HepG2 (cell line): ENCODE results near the gene NTN5. TPM values are rescaled to one million over a fixed set of nuclear protein-coding genes. Genes with fewer than 3 reads are reported as not detected.
A peak's percentile ranks its signal among the peaks of the same experiment; 100 is the strongest.

Source experiments
- ELF1 ChIP-seq: sonication (generic); formaldehyde crosslinking; IDR thresholded peaks from 2 replicates; pipeline ENCODE4 v1.4.0; 2020; ENCODE audit warnings: missing genetic modification reagents
- FUBP1 ChIP-seq: sonication (generic); formaldehyde crosslinking; IDR thresholded peaks from 2 replicates; pipeline ENCODE4 v1.5.1; 2020; ENCODE audit warnings: missing genetic modification reagents, mild to moderate bottlenecking, borderline replicate concordance
- GLMP ChIP-seq: sonication (generic); formaldehyde crosslinking; IDR thresholded peaks from 2 replicates; pipeline ENCODE4 v1.9.0; 2021; ENCODE audit warnings: missing genetic modification reagents, mild to moderate bottlenecking, borderline replicate concordance
- GMEB1 ChIP-seq: sonication (generic); formaldehyde crosslinking; IDR thresholded peaks from 2 replicates; pipeline ENCODE4 v1.5.1; 2020; ENCODE audit warnings: missing genetic modification reagents, mild to moderate bottlenecking, borderline replicate concordance
- HBP1 ChIP-seq: IDR thresholded peaks from 2 replicates; pipeline ENCODE4 v1.6.1; 2016; ENCODE audit warnings: low read depth, control low read depth
- HES4 ChIP-seq: sonication (generic); formaldehyde crosslinking; IDR thresholded peaks from 2 replicates; pipeline ENCODE4 v1.9.0; 2021; ENCODE audit warnings: mild to moderate bottlenecking, missing genetic modification reagents, borderline replicate concordance
- HOXA5 ChIP-seq: sonication (generic); formaldehyde crosslinking; IDR thresholded peaks from 2 replicates; pipeline ENCODE4 v1.4.0; 2020; ENCODE audit warnings: missing genetic modification reagents
- KLF12 ChIP-seq: sonication (generic); formaldehyde crosslinking; IDR thresholded peaks from 2 replicates; pipeline ENCODE4 v1.4.0; 2020; ENCODE audit warnings: missing genetic modification reagents, borderline replicate concordance
- MAX ChIP-seq: IDR thresholded peaks from 2 replicates; pipeline ENCODE4 v1.6.1; 2012; ENCODE audit warnings: inconsistent platforms
- MIXL1 ChIP-seq: IDR thresholded peaks from 2 replicates; pipeline ENCODE4 v1.6.1; 2016
- ZBTB3 ChIP-seq: sonication (generic); formaldehyde crosslinking; IDR thresholded peaks from 2 replicates; pipeline ENCODE4 v1.4.0; 2020; ENCODE audit warnings: low read depth, mild to moderate bottlenecking, moderate library complexity, missing genetic modification reagents, borderline replicate concordance
- ZNF142 ChIP-seq: sonication (generic); formaldehyde crosslinking; IDR thresholded peaks from 2 replicates; pipeline ENCODE4 v1.4.0; 2020; ENCODE audit warnings: missing genetic modification reagents
- ZNF296 ChIP-seq: sonication (generic); formaldehyde crosslinking; conservative IDR thresholded peaks from 2 replicates; pipeline ENCODE4 v1.5.0; 2020; ENCODE audit warnings: mild to moderate bottlenecking, missing genetic modification reagents
- ZNF607 ChIP-seq: sonication (generic); formaldehyde crosslinking; IDR thresholded peaks from 2 replicates; pipeline ENCODE4 v1.5.1; 2020; ENCODE audit warnings: missing genetic modification reagents, mild to moderate bottlenecking, borderline replicate concordance
- polyA plus RNA-seq, 8 experiments: library from polyadenylated mRNA; depleted of rRNA in 3 of 8; stranded (reverse) in 7 of 8; unstranded in 1 of 8; fragments of >200 nt; fragmentation: Illumina TruSeq in 4 of 8; extraction: Trizol in 4 of 8; gene quantifications; 2 replicates each; pipeline versions ENCODE4 v1.2.1 to v1.2.3, GENCODE V29; 2011 to 2016; ENCODE audit warnings: low read depth in 4 of 8, missing spikeins in 1 of 8, mixed read lengths in 1 of 8; ENCODE audit not compliant: insufficient read depth in 1 of 8
- total RNA-seq, 5 experiments: library from RNA; depleted of rRNA; stranded (reverse); fragments of >200 nt; fragmentation: Illumina TruSeq; extraction: Trizol; gene quantifications; 2 replicates each; pipeline ENCODE4 v1.2.3, GENCODE V29; 2016; ENCODE audit warnings: low read depth in 1 of 5

The NTN5 gene
- total and polyA plus RNA-seq, 2 of the 13 experiments (the other 11 are each of a cell fraction or from before 2014, with no cell fraction given), result 0.05 TPM; not detected in 1

GRCh38 chr19:48713864-48714755 lies 41.3 kb upstream of the NTN5 start (continued):
- TF ChIP-seq ZNF142 (CRISPR knock-in tag) (peak; percentile 22; the same call in 1 of the 2 replicates), KLF12 (CRISPR knock-in tag) (peak; percentile 59; the same call in 1 of the 2 replicates), MAX (no peak; the same call in 1 of the 2 replicates), HBP1 (CRISPR knock-in tag) (0 out of 2 replicates have a peak, but pooled peaks have one; percentile 6), HES4 (CRISPR knock-in tag) (0 out of 2 replicates have a peak, but pooled peaks have one; percentile 38), HOXA5 (CRISPR knock-in tag) (0 out of 2 replicates have a peak, but pooled peaks have one; percentile 15), MIXL1 (CRISPR knock-in tag) (no peak), GMEB1 (CRISPR knock-in tag) (peak; percentile 58; the same call in 1 of the 2 replicates), ZNF296 (CRISPR knock-in tag) (no peak), FUBP1 (CRISPR knock-in tag) (no peak), ZNF607 (peak; percentile 73; the same call in 1 of the 2 replicates), GLMP (CRISPR knock-in tag) (no peak), ELF1 (CRISPR knock-in tag) (0 out of 2 replicates have a peak, but pooled peaks have one; percentile 37), ZBTB3 (CRISPR knock-in tag) (no peak)
